SH-SY5Y (cell line): Measurements from ENCODE around the gene CAMK2G.

Source experiments
- GATA2 ChIP-seq: IDR thresholded peaks from 2 replicates; pipeline ENCODE4 v1.6.1; 2011; ENCODE audit warnings: mild to moderate bottlenecking, low read depth, low read length
- GATA3 ChIP-seq: IDR thresholded peaks from 2 replicates; pipeline ENCODE4 v1.6.1; 2011; ENCODE audit warnings: low read depth, mild to moderate bottlenecking, low read length, moderate library complexity

CAMK2G gene

DNA sequence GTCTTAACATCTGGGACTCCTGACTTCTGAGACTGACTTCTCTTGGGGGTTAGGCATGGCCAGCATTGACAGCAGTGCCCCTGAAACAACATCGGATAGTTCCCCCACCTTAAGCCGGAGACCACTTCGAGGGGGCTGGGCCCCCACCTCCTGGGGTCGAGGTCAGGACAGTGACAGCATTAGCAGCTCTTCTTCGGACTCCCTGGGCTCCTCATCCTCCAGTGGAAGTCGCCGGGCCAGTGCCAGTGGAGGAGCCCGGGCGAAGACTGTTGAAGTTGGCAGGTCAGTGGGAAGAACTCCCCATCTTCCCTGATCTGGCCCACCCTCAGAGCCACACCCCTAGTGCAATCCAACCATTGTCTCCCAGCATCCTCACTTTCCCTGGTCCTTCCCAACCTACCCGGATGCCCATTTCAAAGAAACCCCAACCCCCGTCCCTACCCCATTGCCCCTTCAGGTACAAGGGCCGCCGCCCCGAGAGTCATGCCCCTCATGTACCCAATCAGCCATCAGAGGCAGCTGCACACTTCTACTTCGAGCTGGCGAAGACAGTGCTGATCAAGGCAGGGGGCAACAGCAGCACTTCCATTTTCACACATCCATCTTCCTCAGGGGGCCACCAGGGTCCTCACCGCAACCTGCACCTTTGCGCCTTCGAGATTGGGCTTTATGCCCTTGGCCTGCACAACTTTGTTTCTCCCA is 76.9 kb downstream of the CAMK2G start:
- no peak for TF ChIP-seq GATA2
- no peak for TF ChIP-seq GATA3

DNA sequence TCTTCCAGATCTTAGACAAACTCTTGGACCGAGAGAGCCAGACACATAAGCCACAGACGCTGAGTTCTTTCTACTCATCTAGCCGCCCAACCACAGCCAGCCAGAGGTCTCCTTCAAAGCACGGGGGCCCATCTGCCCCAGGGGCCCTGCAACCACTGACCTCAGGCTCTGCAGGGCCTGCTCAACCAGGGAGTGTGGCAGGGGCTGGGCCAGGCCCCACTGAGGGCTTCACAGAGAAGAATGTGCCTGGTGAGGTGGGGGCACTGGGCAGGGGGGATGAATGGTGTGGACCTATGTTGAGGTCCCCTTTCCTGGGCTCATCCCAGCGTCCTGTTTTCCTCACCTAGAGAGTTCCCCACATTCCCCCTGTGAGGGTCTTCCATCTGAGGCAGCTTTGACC is 77.6 kb downstream of the CAMK2G start:
- no peak for TF ChIP-seq GATA2
- TF ChIP-seq GATA3 = no peak

DNA sequence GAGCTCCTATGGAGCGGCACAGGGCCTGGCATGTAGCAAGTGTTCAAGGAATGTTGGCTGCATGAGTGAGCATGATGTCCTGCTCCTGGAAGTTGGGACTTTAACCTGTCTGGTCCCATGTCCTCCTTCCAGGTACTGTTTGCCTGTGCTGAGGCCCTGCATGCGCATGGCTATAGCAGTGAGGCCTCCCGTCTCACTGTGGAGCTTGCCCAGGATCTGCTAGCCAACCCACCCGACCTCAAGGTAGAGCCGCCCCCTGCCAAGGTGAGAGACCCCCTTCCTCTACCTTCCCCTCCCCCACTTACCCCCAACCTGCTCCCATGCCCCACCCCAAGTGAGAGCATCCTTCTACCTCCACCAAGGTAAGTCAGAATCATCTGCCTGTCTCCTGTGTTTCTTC is 80.9 kb downstream of the CAMK2G start:
- TF ChIP-seq GATA3 (no peak), GATA2 (no peak)

DNA sequence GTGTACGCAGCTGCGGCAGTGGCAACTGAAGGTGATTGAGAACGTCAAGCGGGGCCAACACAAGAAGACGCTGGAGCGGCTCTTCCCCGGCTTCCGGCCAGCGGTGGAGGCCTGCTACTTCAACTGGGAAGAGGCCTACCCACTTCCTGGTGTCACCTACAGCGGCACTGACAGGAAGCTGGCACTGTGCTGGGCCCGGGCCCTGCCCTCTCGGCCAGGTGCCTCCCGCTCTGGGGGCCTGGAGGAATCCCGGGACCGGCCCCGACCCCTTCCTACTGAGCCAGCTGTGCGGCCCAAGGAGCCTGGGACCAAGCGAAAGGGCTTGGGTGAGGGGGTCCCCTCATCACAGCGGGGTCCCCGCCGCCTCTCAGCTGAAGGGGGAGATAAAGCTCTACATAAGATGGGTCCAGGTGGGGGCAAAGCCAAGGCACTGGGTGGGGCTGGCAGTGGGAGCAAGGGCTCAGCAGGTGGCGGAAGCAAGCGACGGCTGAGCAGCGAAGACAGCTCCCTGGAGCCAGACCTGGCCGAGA is 82.4 kb downstream of the CAMK2G start:
- TF ChIP-seq GATA3 = no peak
- TF ChIP-seq GATA2 = no peak

DNA sequence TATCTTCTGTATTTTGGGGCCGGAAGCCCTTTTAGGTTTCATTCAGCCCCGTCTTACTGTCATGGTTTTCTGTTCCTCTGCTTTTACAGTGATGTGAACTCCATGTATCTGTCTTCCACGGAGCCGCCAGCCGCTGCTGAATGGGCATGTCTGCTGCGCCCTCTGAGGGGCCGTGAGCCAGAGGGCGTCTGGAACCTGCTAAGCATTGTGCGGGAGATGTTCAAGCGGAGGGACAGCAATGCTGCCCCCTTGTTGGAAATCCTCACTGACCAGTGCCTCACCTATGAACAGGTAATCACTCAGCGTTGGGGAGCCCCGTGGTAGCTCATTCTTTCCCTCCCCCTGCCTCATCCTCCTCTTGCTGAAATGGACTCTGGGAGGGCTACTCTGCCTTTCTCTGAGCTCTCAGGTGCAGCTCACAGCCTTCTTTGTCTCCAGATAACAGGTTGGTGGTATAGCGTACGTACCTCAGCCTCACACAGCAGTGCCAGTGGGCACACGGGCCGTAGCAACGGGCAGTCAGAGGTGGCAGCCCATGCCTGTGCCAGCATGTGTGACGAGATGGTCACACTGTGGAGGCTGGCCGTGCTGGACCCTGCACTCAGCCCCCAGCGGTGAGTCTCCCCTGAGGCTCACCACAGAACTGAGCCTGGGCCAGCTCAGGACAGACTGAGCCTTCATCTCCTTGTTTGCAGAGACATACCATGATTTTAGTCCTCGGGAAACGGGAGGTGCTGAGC is 83.3 kb downstream of the CAMK2G start:
- TF ChIP-seq GATA2 (no peak), GATA3 (no peak)

DNA sequence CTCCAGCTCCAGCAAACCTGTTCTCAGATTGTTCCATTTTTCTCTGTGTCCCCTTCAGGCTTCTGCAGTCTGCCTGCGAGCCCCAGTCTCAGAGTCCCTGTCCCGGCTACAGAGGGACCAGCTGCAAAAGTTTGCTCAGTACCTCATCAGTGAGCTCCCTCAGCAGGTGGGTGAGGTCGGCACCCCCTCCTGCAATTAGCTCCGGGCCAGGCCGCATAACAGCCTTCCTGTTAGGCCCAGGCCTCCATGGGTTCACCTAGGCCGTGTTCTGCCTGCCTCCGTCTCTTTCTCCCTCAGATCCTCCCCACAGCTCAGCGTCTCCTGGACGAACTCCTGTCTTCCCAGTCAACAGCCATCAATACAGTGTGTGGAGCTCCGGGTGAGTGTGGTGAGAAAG is 84.7 kb downstream of the CAMK2G start:
- TF ChIP-seq GATA2 (no peak), GATA3 (no peak)

DNA sequence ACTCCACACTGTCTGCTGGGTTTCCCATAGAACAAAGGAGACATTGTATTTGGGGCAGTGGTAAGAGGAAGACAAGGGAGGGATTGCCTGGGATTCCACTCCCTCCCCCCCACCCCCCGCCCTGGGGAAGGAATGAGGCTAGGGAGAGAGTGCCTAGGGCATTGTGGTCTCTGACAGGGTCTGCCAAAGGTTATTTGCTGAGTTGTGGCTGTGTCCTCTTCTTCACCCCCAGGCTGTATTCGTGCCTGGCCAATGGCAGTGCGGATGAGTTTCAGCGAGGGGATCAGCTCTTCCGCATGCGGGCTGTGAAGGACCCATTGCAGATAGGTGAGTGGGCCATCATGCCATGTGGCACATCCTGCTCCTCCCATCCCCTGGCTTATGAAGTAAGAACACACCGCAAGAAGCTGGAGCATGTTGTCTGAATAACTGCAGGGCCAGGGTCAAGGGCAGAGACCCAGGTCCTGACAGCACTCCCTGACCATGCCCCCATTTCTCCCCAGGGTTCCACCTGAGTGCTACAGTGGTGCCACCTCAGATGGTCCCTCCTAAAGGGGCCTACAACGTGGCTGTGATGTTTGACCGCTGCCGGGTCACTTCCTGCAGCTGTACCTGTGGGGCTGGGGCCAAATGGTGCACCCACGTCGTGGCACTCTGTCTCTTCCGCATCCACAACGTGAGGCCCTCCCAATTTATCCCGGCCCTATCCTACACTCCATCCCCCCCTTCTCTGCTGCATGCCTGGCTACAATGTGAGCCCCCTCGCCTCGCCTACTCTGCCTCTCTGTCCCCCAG is 85.3 kb downstream of the CAMK2G start:
- TF ChIP-seq GATA3 (no peak), GATA2 (no peak)

DNA sequence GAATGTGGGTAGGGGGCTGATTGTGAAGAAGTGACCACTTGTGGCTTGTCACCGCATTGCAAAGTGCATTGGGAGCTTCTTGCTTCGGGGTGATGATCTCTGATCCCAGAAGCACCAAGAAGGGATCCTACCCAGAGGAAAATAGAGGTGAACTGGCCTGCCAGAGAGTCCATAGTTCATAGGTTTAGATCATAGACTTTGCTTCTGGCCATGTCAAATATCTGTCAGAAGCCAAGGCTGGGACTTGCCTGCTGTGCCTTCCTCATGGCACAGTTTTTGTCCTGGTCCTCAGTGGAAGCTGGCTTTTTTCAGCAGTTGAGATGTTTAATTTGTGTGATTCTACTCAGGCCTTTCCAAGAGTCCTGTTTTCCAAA is 87.9 kb downstream of the CAMK2G start:
- TF ChIP-seq GATA3 (no peak), GATA2 (no peak)

DNA sequence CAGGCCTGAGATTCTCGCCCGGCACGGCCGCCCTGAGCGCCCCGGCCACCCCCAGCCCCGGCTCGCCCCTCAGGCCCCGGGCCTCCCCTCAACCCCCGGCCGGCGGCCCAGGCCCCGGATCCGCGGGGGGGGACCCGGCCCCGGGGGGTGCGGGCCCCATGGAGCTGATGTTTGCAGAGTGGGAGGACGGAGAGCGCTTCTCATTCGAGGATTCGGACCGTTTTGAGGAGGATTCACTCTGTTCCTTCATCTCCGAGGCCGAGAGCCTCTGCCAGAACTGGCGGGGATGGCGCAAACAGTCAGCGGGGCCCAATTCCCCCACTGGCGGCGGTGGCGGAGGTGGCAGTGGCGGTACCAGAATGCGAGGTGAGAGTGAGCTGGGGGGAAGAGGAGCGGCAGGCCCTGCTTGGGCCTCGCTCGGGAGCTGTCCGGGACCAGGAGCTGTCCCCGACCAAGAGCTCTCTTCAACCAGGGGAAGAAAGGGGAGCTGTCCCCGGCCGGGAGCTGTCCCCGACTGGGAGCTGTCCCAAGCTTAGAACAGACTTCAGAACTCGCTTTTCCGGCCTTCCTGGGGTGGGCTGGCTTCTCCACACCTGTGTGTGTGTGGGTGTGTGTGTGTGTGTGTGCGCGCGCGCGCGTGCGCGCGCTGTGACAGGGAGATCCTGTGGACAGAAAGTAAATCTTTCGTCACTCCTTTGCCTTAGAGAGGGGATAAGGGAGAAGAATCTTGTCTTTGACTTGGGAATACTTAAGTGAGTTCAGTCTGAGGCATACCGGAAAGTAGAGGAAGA is 88.4 kb downstream of the CAMK2G start:
- no peak for TF ChIP-seq GATA2

DNA sequence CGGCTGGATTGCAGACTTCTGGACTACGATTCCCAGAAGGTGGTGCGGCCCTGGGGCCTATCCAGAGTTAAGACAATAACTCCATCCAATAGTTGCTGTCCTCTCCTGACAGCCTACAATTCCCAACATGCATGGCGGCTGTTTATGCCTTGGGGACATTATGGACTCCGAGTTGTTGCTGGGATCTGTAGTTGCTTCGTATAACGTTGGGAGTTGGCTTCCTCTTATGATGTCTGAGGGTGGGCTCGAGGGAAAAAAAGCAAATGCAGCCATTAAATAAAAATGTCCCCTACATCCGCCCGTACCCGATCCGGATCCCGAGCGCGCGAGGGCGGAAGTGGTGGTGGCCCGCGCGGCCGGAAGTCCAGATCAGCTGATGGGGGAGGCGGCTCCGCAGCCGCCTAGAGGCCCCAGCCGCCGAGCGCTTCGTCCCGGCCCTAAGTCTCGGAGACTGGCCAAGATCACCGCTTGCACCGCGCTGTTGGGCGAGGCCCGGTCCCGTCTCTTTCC is 89.1 kb downstream of the CAMK2G start, which contains the start of gene ZSWIM8:
Gene ZSWIM8, plus strand, starts transcription at position 396 of the 510 bp plus-strand sequence. CDS start 273 bp downstream, outside the sequence.
- TF ChIP-seq GATA3 (no peak), GATA2 (no peak)

DNA sequence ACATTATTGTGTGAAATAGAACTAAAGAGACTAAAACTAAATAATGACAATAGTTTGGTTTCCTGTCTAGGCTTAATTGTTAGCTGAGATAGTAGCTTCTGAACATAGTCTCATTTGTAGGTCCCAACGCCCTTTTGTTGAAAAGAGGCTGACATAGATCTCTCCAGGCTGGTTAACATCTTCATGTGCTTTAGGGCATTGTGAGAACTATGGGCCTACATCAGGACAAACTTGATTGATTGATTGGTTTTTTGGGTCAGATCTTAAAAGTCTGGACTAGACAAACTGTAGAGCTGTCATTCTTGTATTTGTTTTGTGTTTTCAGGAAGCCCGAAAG is 91.6 kb downstream of the CAMK2G start:
- no peak for TF ChIP-seq GATA3
- TF ChIP-seq GATA2 = no peak

DNA sequence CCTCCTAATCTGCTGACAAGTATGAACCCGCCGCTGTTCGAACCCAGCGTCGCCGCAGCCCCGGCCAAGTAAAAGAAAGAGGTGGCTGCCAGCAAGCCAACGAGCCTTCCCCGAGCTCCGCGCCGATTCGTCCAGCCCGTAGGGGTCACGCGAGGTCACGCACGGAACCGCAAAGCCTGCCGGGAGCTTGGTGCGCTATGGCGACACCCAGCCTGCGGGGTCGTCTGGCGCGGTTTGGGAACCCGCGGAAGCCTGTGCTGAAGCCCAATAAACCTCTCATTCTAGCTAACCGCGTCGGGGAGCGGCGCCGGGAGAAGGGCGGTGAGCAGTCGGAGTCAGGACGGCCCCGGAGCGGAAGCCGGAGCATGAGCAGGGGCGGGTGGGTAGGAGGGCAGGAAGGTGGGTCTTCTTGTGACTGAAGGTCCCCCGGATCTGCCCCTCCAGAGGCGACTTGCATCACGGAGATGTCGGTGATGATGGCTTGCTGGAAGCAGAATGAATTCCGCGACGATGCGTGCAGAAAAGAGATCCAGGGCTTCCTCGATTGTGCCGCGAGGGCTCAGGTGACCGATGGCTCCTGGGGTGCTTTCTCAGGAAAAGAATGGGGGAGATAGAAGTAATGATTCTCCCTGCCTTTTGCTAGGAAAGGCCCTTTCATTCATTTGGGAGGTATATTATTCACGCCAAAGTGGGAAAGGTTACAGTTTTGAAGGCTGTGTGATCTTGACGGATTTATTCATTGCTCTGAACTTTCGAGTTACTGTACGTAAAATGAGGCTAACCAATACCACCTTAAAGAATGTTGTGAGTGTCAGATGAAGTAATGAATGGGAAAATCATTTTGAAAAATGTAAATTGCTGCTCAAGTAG is 92.2 kb downstream of the CAMK2G start, which contains the start of gene CHCHD1:
Gene CHCHD1, plus strand, starts transcription at position 170 of the 870 bp plus-strand sequence. Its CDS starts 28 bp downstream, at position 198.
- TF ChIP-seq GATA3 (no peak), GATA2 (no peak)

DNA sequence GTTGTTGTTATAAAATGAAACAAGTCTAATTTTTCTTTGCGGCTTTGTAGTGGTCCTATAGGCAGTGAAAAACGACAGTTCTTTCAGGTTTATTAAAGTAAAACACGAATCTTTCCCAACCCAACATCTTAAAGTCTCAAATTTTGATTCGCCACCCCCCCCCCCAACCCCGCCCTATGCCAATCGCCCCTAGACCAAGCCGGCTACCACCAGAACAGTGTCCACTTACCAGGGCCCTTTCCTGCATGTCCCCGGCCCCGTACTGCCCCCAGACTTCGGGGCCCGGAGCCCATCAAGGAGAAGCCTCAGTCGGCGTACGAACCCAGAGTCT is 92.8 kb downstream of the CAMK2G start:
- no peak for TF ChIP-seq GATA3
- no peak for TF ChIP-seq GATA2
